Neural cell (in vitro differentiated cells): ENCODE measurements around the gene LSM8. TPM values are rescaled to one million over a fixed set of nuclear protein-coding genes. Genes with fewer than 3 reads are reported as not detected.
"Not testable (repeated sequence)": the region's sequence is repeated elsewhere in the genome, so short reads cannot be mapped to it uniquely, and the experiment has no call there.

Experiments
- H2AFZ ChIP-seq: fragments of 200-600, 300-800 bp; sonication (generic), shearing (Covaris generic); 2 replicates; pipeline ENCODE4 v1.6.0; 2014; ENCODE audit warnings: low read depth, mild to moderate bottlenecking, antibody characterized with exemption, low read length, moderate library complexity
- H3F3A ChIP-seq: fragments of 200-600 bp; shearing (Covaris generic); 2 replicates; pipeline ENCODE4 v1.6.1; 2016; ENCODE audit warnings: mild to moderate bottlenecking, moderate library complexity, mixed read lengths, antibody characterized with exemption, low read length; ENCODE audit not compliant: insufficient read depth, poor library complexity, severe bottlenecking
- H3K27ac ChIP-seq: fragments of 200-600, 300-800 bp; sonication (generic), shearing (Covaris generic); 2 replicates; pipeline ENCODE4 v1.5.1; 2014; ENCODE audit warnings: mild to moderate bottlenecking, low read length, moderate library complexity
- H3K27me3 ChIP-seq: fragments of 300-800, 200-600 bp; sonication (generic), shearing (Covaris generic); 2 replicates; pipeline ENCODE4 v1.6.0; 2014; ENCODE audit warnings: mild to moderate bottlenecking, low read depth, low read length, moderate library complexity; ENCODE audit not compliant: insufficient read depth
- H3K36me3 ChIP-seq: fragments of 300-800, 200-600 bp; sonication (generic), shearing (Covaris generic); 2 replicates; pipeline ENCODE4 v1.5.1; 2014; ENCODE audit warnings: mild to moderate bottlenecking, antibody characterized with exemption, low read length, moderate library complexity; ENCODE audit not compliant: insufficient read depth
- H3K4me2 ChIP-seq: fragments of 300-800, 200-600 bp; sonication (generic), shearing (Covaris generic); 2 replicates; pipeline ENCODE4 v1.6.0; 2014; ENCODE audit warnings: mild to moderate bottlenecking, low read length
- H3K4me3 ChIP-seq: fragments of 300-800, 200-600 bp; sonication (generic), shearing (Covaris generic); 2 replicates; pipeline ENCODE4 v1.5.1; 2014; ENCODE audit warnings: mild to moderate bottlenecking, low read length, moderate library complexity
- H3K79me2 ChIP-seq: fragments of 200-600 bp; shearing (Covaris generic); replicated peaks from 2 replicates; pipeline ENCODE4 v1.6.0; 2014; ENCODE audit warnings: mild to moderate bottlenecking, low read length, moderate library complexity; ENCODE audit not compliant: insufficient read depth
- H3K9ac ChIP-seq: fragments of 300-800, 200-600 bp; sonication (generic), shearing (Covaris generic); 2 replicates; pipeline ENCODE4 v1.6.1; 2016; ENCODE audit warnings: mild to moderate bottlenecking, low read length, mixed read lengths
- H3K9me2 ChIP-seq: fragments of 200-600 bp; shearing (Covaris generic); 2 replicates; pipeline ENCODE4 v1.6.1; 2016; ENCODE audit warnings: mild to moderate bottlenecking, low read length, mixed read lengths; ENCODE audit not compliant: insufficient read depth
- H3K9me3 ChIP-seq: fragments of 200-600, 300-800 bp; sonication (generic), shearing (Covaris generic); 2 replicates; pipeline ENCODE4 v1.6.1; 2016; ENCODE audit warnings: mild to moderate bottlenecking, mixed run types, low read length, moderate library complexity, mixed read lengths
- H4K20me1 ChIP-seq: fragments of 200-600 bp; shearing (Covaris generic); 2 replicates; pipeline ENCODE4 v1.6.1; 2016; ENCODE audit warnings: mild to moderate bottlenecking, mixed run types; ENCODE audit not compliant: insufficient read depth
- EP300 ChIP-seq: fragments of 450-650 bp; conservative IDR thresholded peaks from 2 replicates; pipeline ENCODE4 v1.6.1; 2014; ENCODE audit warnings: antibody characterized with exemption, mild to moderate bottlenecking, moderate library complexity; ENCODE audit not compliant: poor library complexity, severe bottlenecking
- EZH2 ChIP-seq: fragments of 200-600, 300-800 bp; shearing (Covaris generic), sonication (generic); IDR thresholded peaks from 2 replicates; pipeline ENCODE4 v1.6.1; 2014; ENCODE audit warnings: antibody characterized with exemption, low read length, borderline replicate concordance, mild to moderate bottlenecking; ENCODE audit not compliant: insufficient read depth, poor library complexity, severe bottlenecking
- MXI1 ChIP-seq: fragments of 450-650 bp; conservative IDR thresholded peaks from 2 replicates; pipeline ENCODE4 v1.6.1; 2014; ENCODE audit warnings: antibody characterized with exemption, mild to moderate bottlenecking; ENCODE audit not compliant: poor library complexity, severe bottlenecking
- POLR2AphosphoS5 ChIP-seq: IDR thresholded peaks from 2 replicates; pipeline ENCODE4 v1.6.1; 2012
- RAD21 ChIP-seq: fragments of 450-650 bp; conservative IDR thresholded peaks from 2 replicates; pipeline ENCODE4 v1.6.1; 2014; ENCODE audit warnings: antibody characterized with exemption, mild to moderate bottlenecking, moderate library complexity
- SMC3 ChIP-seq: fragments of 450-650 bp; conservative IDR thresholded peaks from 2 replicates; pipeline ENCODE4 v1.6.1; 2014; ENCODE audit warnings: antibody characterized with exemption, mild to moderate bottlenecking, moderate library complexity; ENCODE audit not compliant: poor library complexity
- TAF1 ChIP-seq: IDR thresholded peaks from 2 replicates; pipeline ENCODE4 v1.6.1; 2012; ENCODE audit warnings: low read depth
- polyA minus RNA-seq: library from RNA; depleted of rRNA, polyadenylated mRNA; stranded (reverse); fragments of >200 nt; gene quantifications from 2 replicates; pipeline ENCODE4 v1.2.3, GENCODE V29; 2014
- polyA plus RNA-seq: library from polyadenylated mRNA; depleted of rRNA; stranded (reverse); fragments of >200 nt; gene quantifications from 2 replicates; pipeline ENCODE4 v1.2.3, GENCODE V29; 2014
- TF ChIP-seq, protein P1 (sequence below): fragments of 450-650 bp; IDR thresholded peaks from 2 replicates; pipeline ENCODE4 v1.5.1; 2014; ENCODE audit warnings: antibody characterized with exemption, mild to moderate bottlenecking, moderate library complexity; ENCODE audit not compliant: poor library complexity, severe bottlenecking
- TF ChIP-seq, protein P2 (sequence below): IDR thresholded peaks from 2 replicates; pipeline ENCODE4 v1.6.1; 2012; ENCODE audit warnings: borderline replicate concordance

Gene LSM8
- polyA plus RNA-seq = 86.3 and 157 TPM in 2 replicates
- polyA minus RNA-seq = 109 and 130 TPM in 2 replicates

DNA sequence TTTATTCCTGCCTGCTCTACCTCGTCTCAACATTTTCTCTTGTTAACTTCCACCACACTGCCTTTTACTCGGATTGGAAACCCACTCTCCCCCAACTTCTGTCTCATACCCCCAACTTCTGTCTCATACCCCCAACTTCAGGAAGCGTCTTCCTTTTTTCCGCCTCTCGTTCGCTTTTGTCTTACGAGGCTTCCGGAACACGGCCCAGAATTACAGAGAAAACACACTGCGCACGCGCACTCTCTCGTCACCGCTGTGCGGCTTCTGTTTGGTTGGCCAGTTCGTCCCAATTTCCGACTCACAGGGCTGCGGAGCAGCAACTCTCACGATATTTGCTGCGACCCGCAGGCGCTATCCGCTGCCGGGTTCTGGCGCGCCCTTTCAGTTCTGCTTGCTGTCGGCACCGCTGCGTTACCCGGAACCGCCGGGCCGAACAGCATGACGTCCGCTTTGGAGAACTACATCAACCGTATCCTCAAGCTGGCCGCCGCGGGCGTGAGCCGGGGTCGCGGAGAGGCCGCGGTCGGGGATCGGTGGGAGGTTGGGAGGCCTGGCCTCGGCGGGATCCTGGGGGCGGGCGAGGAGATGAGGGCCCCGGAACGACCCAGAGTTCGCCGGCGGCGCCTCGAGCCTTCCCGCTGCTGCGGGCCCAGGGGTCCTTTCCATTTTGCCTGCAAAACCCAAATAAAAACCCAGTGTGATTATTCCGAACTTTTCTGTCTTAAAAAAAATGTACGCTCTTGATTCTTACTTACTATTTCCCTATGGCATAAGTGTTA, at the start of gene LSM8:
TSS of gene LSM8 (plus strand) at position 379 of the 779 bp plus-strand sequence. CDS start at position 439, 60 bp downstream.
- peaks cover 43% of the 10 kb centered on the region for H3K79me2 ChIP-seq
- H3F3A ChIP-seq = no peaks in the 10 kb centered on the region
- H4K20me1 ChIP-seq = no peaks in the 10 kb centered on the region
- H3K9ac ChIP-seq = peak within 1 kb of the TSS; percentile 81
- peak within 1 kb of the TSS; percentile 92 for H3K4me2 ChIP-seq
- H3K27ac ChIP-seq = peak within 1 kb of the TSS; percentile 77
- H3K36me3 ChIP-seq = peaks cover 13% of the 10 kb centered on the region
- peak within 1 kb of the TSS; percentile 93 for H2AFZ ChIP-seq
- TF ChIP-seq RAD21 = peak; percentile 28
- TF ChIP-seq SMC3 = peak; percentile 43
- TF ChIP-seq, protein P1, sequence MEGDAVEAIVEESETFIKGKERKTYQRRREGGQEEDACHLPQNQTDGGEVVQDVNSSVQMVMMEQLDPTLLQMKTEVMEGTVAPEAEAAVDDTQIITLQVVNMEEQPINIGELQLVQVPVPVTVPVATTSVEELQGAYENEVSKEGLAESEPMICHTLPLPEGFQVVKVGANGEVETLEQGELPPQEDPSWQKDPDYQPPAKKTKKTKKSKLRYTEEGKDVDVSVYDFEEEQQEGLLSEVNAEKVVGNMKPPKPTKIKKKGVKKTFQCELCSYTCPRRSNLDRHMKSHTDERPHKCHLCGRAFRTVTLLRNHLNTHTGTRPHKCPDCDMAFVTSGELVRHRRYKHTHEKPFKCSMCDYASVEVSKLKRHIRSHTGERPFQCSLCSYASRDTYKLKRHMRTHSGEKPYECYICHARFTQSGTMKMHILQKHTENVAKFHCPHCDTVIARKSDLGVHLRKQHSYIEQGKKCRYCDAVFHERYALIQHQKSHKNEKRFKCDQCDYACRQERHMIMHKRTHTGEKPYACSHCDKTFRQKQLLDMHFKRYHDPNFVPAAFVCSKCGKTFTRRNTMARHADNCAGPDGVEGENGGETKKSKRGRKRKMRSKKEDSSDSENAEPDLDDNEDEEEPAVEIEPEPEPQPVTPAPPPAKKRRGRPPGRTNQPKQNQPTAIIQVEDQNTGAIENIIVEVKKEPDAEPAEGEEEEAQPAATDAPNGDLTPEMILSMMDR = no peak
- no peak for TF ChIP-seq EZH2
- TF ChIP-seq EP300 = peak; percentile 41
- TF ChIP-seq MXI1 = peak; percentile 80
- TF ChIP-seq, protein P2, sequence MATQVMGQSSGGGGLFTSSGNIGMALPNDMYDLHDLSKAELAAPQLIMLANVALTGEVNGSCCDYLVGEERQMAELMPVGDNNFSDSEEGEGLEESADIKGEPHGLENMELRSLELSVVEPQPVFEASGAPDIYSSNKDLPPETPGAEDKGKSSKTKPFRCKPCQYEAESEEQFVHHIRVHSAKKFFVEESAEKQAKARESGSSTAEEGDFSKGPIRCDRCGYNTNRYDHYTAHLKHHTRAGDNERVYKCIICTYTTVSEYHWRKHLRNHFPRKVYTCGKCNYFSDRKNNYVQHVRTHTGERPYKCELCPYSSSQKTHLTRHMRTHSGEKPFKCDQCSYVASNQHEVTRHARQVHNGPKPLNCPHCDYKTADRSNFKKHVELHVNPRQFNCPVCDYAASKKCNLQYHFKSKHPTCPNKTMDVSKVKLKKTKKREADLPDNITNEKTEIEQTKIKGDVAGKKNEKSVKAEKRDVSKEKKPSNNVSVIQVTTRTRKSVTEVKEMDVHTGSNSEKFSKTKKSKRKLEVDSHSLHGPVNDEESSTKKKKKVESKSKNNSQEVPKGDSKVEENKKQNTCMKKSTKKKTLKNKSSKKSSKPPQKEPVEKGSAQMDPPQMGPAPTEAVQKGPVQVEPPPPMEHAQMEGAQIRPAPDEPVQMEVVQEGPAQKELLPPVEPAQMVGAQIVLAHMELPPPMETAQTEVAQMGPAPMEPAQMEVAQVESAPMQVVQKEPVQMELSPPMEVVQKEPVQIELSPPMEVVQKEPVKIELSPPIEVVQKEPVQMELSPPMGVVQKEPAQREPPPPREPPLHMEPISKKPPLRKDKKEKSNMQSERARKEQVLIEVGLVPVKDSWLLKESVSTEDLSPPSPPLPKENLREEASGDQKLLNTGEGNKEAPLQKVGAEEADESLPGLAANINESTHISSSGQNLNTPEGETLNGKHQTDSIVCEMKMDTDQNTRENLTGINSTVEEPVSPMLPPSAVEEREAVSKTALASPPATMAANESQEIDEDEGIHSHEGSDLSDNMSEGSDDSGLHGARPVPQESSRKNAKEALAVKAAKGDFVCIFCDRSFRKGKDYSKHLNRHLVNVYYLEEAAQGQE = peak; percentile 44
- TF ChIP-seq TAF1 = peak; percentile 85
- TF ChIP-seq POLR2AphosphoS5 = peak; percentile 81
- no peaks in the 10 kb centered on the region for H3K9me3 ChIP-seq
- no peaks in the 10 kb centered on the region for H3K27me3 ChIP-seq
- no peaks in the 10 kb centered on the region for H3K9me2 ChIP-seq
- H3K4me3 ChIP-seq = peak within 1 kb of the TSS; percentile 91

DNA sequence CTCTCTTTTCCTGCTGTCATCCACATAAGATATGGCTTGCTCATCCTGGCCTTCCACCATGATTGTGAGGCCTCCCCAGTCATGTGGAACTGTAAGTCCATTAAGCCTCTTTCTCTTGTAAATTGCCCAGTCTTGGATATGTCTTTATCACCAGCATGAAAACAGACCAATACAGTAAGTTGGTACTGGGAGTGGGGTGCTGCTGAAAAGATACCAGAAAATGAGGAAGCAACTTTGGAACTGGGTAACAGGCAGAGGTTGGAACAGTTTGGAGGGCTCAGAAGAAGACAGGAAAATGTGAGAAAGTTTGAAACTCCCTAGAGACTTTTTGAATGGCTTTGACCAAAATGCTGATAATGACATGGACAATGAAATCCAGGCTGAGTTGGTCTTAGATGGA, 49.5 kb upstream of the LSM8 start:
- H3K9me2 ChIP-seq, H3F3A ChIP-seq, H3K9me3 ChIP-seq, H3K27ac ChIP-seq, H3K4me3 ChIP-seq, H3K4me2 ChIP-seq, H3K9ac ChIP-seq, H3K27me3 ChIP-seq, H2AFZ ChIP-seq, H4K20me1 ChIP-seq, H3K79me2 ChIP-seq, H3K36me3 ChIP-seq: not testable (repeated sequence)
